Adrenal gland (tissue), 5 donors: ENCODE results near the gene SMTNL2.
"Not testable (repeated sequence)": the region's sequence is repeated elsewhere in the genome, so short reads cannot be mapped to it uniquely, and the experiment has no call there.

Experiments used
- POLR2A ChIP-seq, 2 donors: fragments of 450-650 bp; IDR thresholded peaks; one replicate each; pipeline ENCODE4 v1.6.1; 2017; ENCODE audit warnings: antibody characterized with exemption in 2 of 2, mild to moderate bottlenecking in 2 of 2, moderate library complexity in 1 of 2
- TF ChIP-seq, protein P1 (sequence below), 6 experiments: fragments of 450-650 bp in 4 of 6; fragments of 200-600 bp in 2 of 6; sonication (generic) in 1 of 6; IDR thresholded peaks; 1 replicate in 5 of 6; 2 replicates in 1 of 6; pipeline versions ENCODE4 v1.5.1 to v1.8.0; 2016 to 2021; ENCODE audit warnings: antibody characterized with exemption in 6 of 6, mild to moderate bottlenecking in 2 of 6, moderate library complexity in 1 of 6
- donor health status: DM: no; HTN: no; CAD: no.

DNA sequence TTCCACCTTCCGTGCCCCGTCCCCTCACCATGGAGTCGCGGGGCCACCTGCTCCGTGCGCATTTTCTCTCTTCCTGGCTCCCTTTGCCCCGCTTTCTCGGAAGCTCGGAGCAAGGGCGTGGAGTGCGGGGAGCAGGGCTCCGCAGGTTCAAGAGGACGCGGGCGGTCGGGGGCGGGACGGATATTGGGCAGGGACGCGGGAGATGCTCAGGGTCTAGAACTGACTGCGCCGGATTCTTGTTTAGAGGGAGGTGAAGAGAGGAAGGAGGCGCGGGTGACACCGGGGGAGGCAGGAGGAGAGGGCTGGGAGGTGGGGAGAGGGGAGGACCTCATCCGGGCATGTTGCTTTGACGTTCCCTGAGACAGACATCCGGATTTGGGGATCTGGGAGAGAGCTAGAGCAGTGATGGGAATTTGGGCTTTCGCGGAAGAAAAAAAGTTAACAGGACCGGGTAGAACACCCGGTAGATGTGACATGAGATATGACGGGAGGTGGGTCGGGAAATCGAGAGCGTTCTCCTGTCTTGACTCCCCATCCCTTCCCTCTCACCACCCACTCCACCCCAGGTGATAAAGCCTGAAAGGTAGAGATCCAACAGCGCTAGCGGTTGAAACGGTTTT lies 56.4 kb downstream of the SMTNL2 start:
- TF ChIP-seq, protein P1, sequence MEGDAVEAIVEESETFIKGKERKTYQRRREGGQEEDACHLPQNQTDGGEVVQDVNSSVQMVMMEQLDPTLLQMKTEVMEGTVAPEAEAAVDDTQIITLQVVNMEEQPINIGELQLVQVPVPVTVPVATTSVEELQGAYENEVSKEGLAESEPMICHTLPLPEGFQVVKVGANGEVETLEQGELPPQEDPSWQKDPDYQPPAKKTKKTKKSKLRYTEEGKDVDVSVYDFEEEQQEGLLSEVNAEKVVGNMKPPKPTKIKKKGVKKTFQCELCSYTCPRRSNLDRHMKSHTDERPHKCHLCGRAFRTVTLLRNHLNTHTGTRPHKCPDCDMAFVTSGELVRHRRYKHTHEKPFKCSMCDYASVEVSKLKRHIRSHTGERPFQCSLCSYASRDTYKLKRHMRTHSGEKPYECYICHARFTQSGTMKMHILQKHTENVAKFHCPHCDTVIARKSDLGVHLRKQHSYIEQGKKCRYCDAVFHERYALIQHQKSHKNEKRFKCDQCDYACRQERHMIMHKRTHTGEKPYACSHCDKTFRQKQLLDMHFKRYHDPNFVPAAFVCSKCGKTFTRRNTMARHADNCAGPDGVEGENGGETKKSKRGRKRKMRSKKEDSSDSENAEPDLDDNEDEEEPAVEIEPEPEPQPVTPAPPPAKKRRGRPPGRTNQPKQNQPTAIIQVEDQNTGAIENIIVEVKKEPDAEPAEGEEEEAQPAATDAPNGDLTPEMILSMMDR (IDR thresholded peaks at IDR 0.05): not testable (repeated sequence)
- not testable (repeated sequence) for TF ChIP-seq POLR2A (IDR thresholded peaks at IDR 0.05)
